GM10266 (cell line): ENCODE results near the gene CDH23.

ENCODE experiments used
- DNase-seq: peaks from one replicate; pipeline ENCODE4 v3.0.0; 2012; ENCODE audit errors: extremely low spot score
- TF ChIP-seq, protein P1 (sequence below): IDR thresholded peaks from 2 replicates; pipeline ENCODE4 v1.5.1; 2012; ENCODE audit warnings: mild to moderate bottlenecking, low read depth; ENCODE audit not compliant: control insufficient read depth, insufficient read depth; ENCODE audit errors: missing control alignments

The CDH23 gene

DNA sequence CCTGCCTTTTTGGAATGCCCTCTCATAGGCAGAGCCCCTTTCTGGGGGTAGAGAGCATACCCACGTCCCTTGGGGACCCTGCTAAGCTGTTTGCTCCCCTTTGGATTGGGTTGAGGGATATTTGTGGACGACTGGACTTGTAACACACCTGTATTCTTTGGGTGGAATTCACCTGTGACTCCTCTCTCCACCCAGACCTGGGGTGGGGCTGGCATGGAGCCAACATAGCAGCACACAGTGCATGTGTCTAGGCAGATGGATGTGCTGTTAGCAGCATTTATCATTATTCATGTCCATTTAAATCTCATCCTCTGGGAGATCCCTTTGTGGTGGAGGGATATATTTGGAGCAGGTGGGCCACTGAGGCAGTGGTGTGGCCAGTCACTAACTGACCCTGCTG lies 51.0 kb downstream of the CDH23 start:
- TF ChIP-seq, protein P1, sequence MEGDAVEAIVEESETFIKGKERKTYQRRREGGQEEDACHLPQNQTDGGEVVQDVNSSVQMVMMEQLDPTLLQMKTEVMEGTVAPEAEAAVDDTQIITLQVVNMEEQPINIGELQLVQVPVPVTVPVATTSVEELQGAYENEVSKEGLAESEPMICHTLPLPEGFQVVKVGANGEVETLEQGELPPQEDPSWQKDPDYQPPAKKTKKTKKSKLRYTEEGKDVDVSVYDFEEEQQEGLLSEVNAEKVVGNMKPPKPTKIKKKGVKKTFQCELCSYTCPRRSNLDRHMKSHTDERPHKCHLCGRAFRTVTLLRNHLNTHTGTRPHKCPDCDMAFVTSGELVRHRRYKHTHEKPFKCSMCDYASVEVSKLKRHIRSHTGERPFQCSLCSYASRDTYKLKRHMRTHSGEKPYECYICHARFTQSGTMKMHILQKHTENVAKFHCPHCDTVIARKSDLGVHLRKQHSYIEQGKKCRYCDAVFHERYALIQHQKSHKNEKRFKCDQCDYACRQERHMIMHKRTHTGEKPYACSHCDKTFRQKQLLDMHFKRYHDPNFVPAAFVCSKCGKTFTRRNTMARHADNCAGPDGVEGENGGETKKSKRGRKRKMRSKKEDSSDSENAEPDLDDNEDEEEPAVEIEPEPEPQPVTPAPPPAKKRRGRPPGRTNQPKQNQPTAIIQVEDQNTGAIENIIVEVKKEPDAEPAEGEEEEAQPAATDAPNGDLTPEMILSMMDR, result no peak
- no peak for DNase-seq

DNA sequence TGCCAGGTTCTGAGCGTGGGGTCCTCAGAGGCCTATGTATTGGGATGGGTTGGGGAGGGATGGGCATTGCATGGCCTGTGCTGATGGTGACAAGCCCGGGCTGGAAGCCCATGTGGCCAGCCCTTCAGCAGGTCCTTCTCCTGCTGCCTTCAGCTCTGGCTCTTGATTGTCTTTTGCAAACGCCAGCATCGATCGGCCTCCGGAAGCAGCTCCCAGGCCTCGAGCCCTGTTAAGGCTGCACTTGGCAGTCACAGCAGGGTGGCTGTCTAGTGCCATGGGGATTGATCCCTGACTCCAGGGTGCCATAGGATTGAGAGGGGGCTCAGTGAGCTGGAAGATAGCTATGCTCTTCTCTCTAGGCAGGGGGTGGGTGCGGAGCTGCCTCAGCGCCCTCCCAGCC lies 51.4 kb downstream of the CDH23 start:
- TF ChIP-seq, protein P1, result no peak
- no peak for DNase-seq

DNA sequence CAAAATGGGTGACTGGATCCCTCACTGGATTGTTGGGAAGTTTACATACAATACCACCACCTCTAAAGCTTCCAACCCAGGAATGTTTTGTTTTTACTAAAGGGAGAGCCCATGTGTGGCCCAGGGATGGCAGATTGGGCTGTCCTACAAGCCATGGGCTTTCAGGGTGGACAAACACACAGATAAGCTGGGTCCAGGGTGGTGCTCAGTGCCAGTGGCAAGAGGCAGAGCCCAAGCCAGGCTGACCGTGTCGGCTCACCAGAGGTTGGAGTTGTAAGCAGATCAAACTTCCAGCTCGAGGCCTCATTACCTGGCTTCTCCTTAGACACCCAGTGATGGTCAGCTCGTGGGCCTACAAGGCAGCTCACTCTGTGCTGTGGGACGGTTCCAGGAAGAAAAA lies 52.3 kb downstream of the CDH23 start:
- no peak for DNase-seq
- TF ChIP-seq, protein P1, result no peak

DNA sequence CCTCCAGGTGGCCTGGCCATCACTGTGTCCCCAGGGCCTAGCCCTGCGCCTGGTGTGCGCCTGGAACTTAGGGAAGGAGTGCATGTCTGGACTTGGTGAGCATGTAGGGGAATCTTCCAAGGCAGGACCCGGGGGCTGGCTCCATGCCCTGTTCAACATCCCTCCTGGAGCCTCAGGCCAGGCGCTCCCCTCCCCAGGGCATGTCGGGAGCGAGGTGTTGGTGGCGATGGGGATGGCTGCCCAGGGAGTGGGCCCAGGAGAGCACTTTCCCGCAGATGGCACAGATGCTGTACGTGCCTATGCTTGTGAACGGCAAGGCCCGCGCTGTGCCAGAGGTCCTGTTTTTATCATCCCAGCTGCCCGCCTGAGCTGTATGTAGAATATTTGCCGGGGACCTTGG lies 55.0 kb downstream of the CDH23 start:
- no peak for DNase-seq
- TF ChIP-seq, protein P1, result no peak

DNA sequence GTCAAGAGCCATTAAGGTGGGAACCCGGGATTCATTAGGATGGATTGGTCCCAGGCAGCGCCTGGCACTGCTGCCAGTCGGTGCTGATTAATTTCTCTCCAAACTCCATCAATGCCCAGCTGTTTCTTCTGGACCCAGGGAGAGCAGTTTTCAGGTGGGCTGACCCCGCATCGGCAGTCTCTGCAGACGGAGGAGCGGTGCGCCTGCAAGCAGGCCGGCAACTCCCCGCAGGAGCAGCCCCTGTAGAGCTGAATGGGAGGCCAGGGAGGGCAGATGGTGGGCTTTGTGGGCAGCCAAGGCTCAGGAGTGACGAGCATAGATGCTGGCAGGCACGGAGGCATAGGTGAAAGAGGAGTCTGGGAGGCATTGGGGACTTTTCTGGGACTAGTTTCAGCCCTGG lies 56.5 kb downstream of the CDH23 start:
- no peak for DNase-seq
- TF ChIP-seq, protein P1, result no peak

DNA sequence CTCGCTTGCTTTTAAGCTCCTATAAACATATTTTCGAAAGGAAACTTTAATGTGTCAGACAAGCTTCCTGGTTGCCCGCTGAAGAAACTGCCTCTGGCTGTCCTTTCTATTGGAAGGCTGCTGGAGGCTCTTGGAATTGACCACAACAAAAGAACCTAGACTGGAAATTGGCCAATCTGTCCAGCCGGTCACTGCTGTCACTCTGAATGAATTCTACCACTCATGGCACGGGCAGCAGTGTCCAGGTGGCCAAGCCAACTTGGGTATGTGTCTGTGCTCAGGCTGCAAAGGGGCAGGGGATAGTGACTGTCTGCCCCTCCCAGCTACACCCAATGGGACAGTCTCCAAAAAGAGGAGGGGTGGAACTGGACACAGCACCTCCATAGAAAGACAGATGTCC lies 57.6 kb downstream of the CDH23 start:
- DNase-seq, result no peak
- TF ChIP-seq, protein P1, result no peak

DNA sequence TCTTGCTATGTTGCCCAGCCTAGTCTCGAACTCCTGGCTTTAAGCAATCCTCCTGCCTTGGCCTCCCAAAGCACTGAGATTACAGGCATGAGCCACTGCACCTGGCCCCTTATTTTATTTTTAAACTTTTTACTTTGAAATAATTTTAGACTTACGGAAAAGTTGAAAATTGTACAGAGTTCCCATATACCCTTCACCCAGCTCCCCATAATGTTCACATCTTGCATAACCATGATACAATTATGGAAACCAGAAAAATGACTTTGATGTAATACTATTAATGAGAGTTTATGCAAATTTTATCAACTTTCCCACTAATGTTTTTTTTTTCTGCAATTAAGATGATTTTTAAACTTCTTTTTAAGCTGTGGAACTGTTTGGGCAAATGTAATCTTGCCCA lies 58.3 kb downstream of the CDH23 start:
- TF ChIP-seq, protein P1, result no peak

More for the DNA sequence above, 58.3 kb downstream of the CDH23 start:
- DNase-seq, result no peak
